ENCODE measurements around the gene USP32.

DNA sequence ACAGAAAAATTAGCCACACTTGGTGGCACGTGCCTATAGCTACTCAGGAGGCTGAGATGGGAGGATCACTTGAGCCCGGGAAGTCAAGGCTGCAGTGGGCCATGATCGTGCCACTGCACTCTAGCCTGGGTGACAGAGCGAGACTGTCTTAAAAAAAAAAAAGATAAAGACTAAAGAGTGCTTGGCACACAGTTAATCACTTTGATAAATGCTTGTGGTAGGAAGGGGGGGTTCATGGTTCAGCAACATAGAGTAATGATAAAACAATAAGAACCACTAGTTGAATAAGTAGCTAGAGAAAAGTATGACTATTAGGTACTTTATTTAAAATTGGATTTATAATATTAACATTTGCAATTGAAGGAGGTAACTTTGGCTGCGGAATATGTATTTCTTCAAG, 43.3 kb downstream of the USP32 start:
- TF ChIP-seq NFYB (IDR thresholded peaks at IDR 0.05; ENCODE audit: insufficient read depth, low read depth, low read length) (no peak), CTCF (IDR thresholded peaks at IDR 0.05 in 2 of 3, conservative IDR thresholded peaks at IDR 0.05 in 1 of 3; ENCODE audit: control insufficient read depth in 2 of 3, extremely low read depth in 1 of 3, insufficient read depth in 1 of 3, low read depth in 3 of 3, low read length in 3 of 3) (no peak), RCOR1 (conservative IDR thresholded peaks at IDR 0.05; ENCODE audit: low read depth, low read length) (no peak), CHD1 (IDR thresholded peaks at IDR 0.05; ENCODE audit: low read depth, low read length) (no peak), POLR2AphosphoS5 (IDR thresholded peaks at IDR 0.05; ENCODE audit: low read length) (no peak), DPF2 (IDR thresholded peaks at IDR 0.05) (no peak), NR2C2 (IDR thresholded peaks at IDR 0.05; ENCODE audit: borderline replicate concordance, control insufficient read depth, insufficient read length, low read depth) (no peak), CHD2 (IDR thresholded peaks at IDR 0.05; ENCODE audit: borderline replicate concordance, low read depth, low read length) (no peak)

All from GM12878 (cell line).